Esophagus muscularis mucosa (tissue), 4 donors: ENCODE data around the gene ENOX1. TPM values are rescaled to one million over a fixed set of nuclear protein-coding genes. Genes with fewer than 3 reads are reported as not detected.
A peak's percentile ranks its signal among the peaks of the same experiment; 100 is the strongest.

Experiments
- DNase-seq: peaks from one replicate; pipeline ENCODE4 v3.0.0-alpha.2; 2017; ENCODE audit errors: extremely low spot score
- H3K27ac ChIP-seq, 4 donors: fragments of 200-600 bp; sonication (generic); replicated peaks in 1 of 4; 1 replicate in 3 of 4; 2 replicates in 1 of 4; pipeline ENCODE4 v1.5.1; 2016 to 2019; ENCODE audit warnings: mild to moderate bottlenecking in 1 of 4
- H3K27me3 ChIP-seq, 4 donors: fragments of 200-600 bp; sonication (generic); one replicate each; pipeline versions ENCODE4 v1.5.1 to v1.6.0; 2016 to 2019
- H3K36me3 ChIP-seq, 4 donors: fragments of 200-600 bp; sonication (generic); one replicate each; pipeline ENCODE4 v1.5.1; 2016 to 2019
- H3K4me1 ChIP-seq, 4 donors: fragments of 200-600 bp; sonication (generic); one replicate each; pipeline ENCODE4 v1.5.1; 2016 to 2019
- H3K4me3 ChIP-seq, 4 donors: fragments of 200-600 bp; sonication (generic); 1 replicate in 2 of 4; 2 replicates in 2 of 4; pipeline ENCODE4 v1.5.1; 2016 to 2019; ENCODE audit warnings: mild to moderate bottlenecking in 4 of 4, moderate library complexity in 1 of 4
- H3K9me3 ChIP-seq, 4 donors: fragments of 200-600 bp; sonication (generic); 1 replicate in 3 of 4; 2 replicates in 1 of 4; pipeline ENCODE4 v1.5.1; 2016 to 2019
- EP300 ChIP-seq: sonication (generic); formaldehyde crosslinking; IDR thresholded peaks from one replicate; pipeline ENCODE4 v1.6.1; 2017; ENCODE audit warnings: antibody characterized with exemption
- POLR2A ChIP-seq: fragments of 450-650 bp; IDR thresholded peaks from one replicate; pipeline ENCODE4 v1.6.1; 2017; ENCODE audit warnings: antibody characterized with exemption, moderate library complexity, mild to moderate bottlenecking, low read depth
- POLR2AphosphoS5 ChIP-seq, 2 donors: sonication (generic); formaldehyde crosslinking; IDR thresholded peaks; one replicate each; pipeline ENCODE4 v1.6.1; 2017; ENCODE audit warnings: antibody characterized with exemption in 2 of 2
- WGBS: methylation state at CpG from one replicate; pipeline ENCODE4 v1.1.5; 2018; 5-methylcytosine and 5-hydroxymethylcytosine counted together
- intact Hi-C: fragments of 100-400 bp; cut with DNase I; formaldehyde crosslinking; loops from one replicate; pipeline ENCODE4 v1.15.1; 2023
- total RNA-seq, 4 donors: library from RNA; depleted of rRNA; stranded (reverse); fragments of >200 nt; gene quantifications; one replicate each; pipeline versions ENCODE4 v1.1.0 to v1.2.1, GENCODE V29; 2016
- TF ChIP-seq, protein P1 (sequence below), 3 experiments: fragments of 200-600 bp in 2 of 3; fragments of 450-650 bp in 1 of 3; sonication (generic) in 2 of 3; IDR thresholded peaks; one replicate each; pipeline ENCODE4 v1.5.1; 2017 to 2019; ENCODE audit warnings: antibody characterized with exemption in 3 of 3, mild to moderate bottlenecking in 2 of 3, moderate library complexity in 1 of 3

Gene ENOX1
- total RNA-seq, 4 donors from 2014 or later: 9.3 to 14.1 (median 12.4) TPM

DNA sequence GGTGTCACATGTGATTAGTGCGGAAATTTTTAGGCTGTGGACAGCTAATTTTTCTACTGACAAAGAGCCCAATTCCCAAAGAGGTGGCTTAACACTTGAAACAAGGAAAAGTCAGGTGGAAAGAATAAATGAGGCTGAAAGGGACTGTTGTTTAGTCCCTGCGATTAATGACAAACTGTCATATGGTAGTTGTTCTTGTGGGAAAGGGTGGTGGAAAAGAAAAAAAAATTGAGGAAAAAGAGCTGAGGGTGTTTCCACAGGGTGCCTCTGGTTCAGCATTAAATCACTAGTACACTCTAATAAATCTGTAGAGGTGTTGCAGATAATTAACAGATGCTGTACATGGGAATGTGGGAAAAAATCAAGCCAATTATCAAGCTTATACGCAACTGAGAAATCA, 462.6 kb downstream of the ENOX1 start:
- no peak overlapping the region for H3K4me3 ChIP-seq
- peaks cover 0 to 40% (median 30%) of the 10 kb centered on the region in 4 donors for H3K4me1 ChIP-seq
- WGBS: 63% methylated on average over 3 of the region's 3 CpGs
- H3K27me3 ChIP-seq: no peaks in the 10 kb centered on the region
- no peak for DNase-seq
- peaks cover 0 to 16% (median 2%) of the 10 kb centered on the region in 4 donors for H3K36me3 ChIP-seq
- TF ChIP-seq POLR2AphosphoS5 (IDR thresholded peaks at IDR 0.05) (no peak), POLR2A (no peak), EP300 (no peak)
- intact Hi-C loops: no loop called here
- H3K9me3 ChIP-seq: no peaks in the 10 kb centered on the region
- H3K27ac ChIP-seq: no peak overlapping the region

DNA sequence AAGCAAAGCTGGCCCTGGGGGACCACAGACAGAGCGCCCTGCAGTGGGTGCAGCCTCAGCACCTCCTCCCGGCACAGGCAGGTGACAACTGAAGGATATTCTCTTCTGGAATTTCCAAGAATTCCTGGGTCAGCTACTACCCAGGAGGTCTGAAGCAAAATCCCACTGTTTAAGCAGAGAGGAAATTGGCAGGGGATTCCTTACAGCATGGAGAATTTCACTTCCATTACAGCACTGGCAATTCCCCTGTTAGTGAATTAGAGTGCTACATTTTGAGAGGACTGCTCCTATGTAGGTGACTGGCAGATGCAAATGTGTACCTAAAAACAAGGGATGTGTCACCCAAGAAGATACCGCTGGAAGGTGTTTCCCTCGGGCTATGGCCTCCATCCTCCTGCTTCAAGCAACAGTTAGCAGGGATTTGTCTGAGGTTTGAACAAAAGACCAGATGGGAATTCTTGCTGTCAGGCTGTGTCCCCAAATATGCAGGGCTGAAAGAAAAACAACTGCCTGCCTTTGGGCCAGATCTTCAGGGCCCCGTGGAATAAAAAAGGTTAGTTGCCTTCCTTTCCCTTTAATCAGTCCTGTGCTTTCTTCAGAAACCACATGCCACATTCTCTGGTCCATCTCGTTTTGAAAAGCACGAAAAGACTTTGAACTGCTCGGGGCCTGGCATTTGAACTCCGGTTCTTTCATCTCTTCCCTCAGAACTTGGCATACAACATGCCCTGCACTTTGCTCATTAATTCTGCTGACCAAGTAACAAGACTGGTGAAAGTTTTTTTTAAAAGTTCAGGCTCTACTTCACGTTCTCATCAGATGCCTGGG, 466.9 kb downstream of the ENOX1 start:
- H3K27me3 ChIP-seq: no peaks in the 10 kb centered on the region
- peaks cover 11 to 37% (median 29%) of the 10 kb centered on the region in 4 donors for H3K4me1 ChIP-seq
- H3K4me3 ChIP-seq: no peak overlapping the region
- TF ChIP-seq POLR2A (no peak), POLR2AphosphoS5 (IDR thresholded peaks at IDR 0.05) (no peak), EP300 (no peak)
- TF ChIP-seq, protein P1, sequence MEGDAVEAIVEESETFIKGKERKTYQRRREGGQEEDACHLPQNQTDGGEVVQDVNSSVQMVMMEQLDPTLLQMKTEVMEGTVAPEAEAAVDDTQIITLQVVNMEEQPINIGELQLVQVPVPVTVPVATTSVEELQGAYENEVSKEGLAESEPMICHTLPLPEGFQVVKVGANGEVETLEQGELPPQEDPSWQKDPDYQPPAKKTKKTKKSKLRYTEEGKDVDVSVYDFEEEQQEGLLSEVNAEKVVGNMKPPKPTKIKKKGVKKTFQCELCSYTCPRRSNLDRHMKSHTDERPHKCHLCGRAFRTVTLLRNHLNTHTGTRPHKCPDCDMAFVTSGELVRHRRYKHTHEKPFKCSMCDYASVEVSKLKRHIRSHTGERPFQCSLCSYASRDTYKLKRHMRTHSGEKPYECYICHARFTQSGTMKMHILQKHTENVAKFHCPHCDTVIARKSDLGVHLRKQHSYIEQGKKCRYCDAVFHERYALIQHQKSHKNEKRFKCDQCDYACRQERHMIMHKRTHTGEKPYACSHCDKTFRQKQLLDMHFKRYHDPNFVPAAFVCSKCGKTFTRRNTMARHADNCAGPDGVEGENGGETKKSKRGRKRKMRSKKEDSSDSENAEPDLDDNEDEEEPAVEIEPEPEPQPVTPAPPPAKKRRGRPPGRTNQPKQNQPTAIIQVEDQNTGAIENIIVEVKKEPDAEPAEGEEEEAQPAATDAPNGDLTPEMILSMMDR (IDR thresholded peaks at IDR 0.05): no peak
- intact Hi-C loops: no loop called here
- WGBS: 70% methylated on average over 10 of the region's 10 CpGs
- DNase-seq: no peak
- H3K27ac ChIP-seq: peak overlapping the region; percentile 5 to 69 (median 64)
- no peaks in the 10 kb centered on the region for H3K9me3 ChIP-seq
- peaks cover 0 to 16% (median 2%) of the 10 kb centered on the region in 4 donors for H3K36me3 ChIP-seq

DNA sequence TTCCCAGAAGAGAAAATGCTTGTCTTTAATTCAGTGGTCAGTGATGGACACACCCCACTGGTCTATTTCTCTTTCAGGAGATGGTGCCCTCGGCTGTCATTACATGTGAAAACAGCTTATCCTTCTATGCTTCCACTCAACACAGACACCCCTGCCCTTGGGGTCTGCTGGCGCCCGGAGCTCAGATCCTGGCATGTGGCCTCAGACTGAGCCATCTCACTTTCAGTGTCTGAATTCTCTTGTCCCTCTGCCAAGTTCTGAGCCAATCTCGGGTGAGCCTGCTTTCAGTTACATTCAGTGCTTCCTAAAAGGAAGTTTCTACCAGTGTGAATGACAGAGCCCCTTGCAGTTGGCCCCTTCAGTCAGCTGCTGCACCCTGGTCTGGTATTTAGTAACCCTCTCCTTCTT, 469.8 kb downstream of the ENOX1 start:
- Histone ChIP-seq H3K9me3 (no peaks in the 10 kb centered on the region), H3K36me3 (peaks cover 0 to 12% (median 2%) of the 10 kb centered on the region in 4 donors), H3K4me1 (peaks cover 11 to 37% (median 29%) of the 10 kb centered on the region in 4 donors), H3K27me3 (no peaks in the 10 kb centered on the region), H3K27ac (peak overlapping the region; percentile 17 to 70 (median 50)), H3K4me3 (peak overlapping the region; percentile 16 to 41 (median 27))
- DNase-seq: no peak
- intact Hi-C loops: no loop called here
- WGBS: 14% methylated on average over 4 of the region's 4 CpGs
- no peak for TF ChIP-seq POLR2A
- TF ChIP-seq POLR2AphosphoS5 (IDR thresholded peaks at IDR 0.05): no peak
- TF ChIP-seq, protein P1 (IDR thresholded peaks at IDR 0.05): no peak
- TF ChIP-seq EP300: no peak

DNA sequence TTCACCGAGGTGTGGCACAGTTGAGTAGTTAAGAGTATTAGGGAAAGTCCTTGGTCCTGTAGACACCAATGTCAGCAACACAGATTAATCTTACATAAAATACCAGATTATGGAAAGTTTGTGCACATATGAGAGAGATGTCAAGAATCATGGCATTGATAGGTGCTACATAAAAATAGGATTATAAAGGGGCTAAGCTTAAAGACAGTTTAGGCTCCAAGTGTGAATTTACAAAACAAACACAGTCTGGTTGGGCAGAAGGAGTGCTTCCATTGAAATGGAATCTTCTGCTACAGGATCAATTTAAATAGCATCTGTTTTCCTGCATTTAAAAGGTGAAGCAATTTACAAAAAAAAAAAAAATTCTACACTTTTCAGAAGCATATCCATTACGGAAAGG, 470.5 kb downstream of the ENOX1 start:
- Histone ChIP-seq H3K27ac (peak overlapping the region in 1 of 4 donors; percentile 70), H3K9me3 (no peaks in the 10 kb centered on the region), H3K27me3 (no peaks in the 10 kb centered on the region), H3K4me1 (peaks cover 11 to 37% (median 29%) of the 10 kb centered on the region in 4 donors), H3K4me3 (no peak overlapping the region), H3K36me3 (peaks cover 0 to 5% (median 0%) of the 10 kb centered on the region in 4 donors)
- WGBS: 60% methylated on average over 2 of the region's 2 CpGs
- intact Hi-C loops: no loop called here
- TF ChIP-seq EP300 (no peak), POLR2A (no peak), POLR2AphosphoS5 (IDR thresholded peaks at IDR 0.05) (no peak)
- TF ChIP-seq, protein P1 (IDR thresholded peaks at IDR 0.05): no peak
- DNase-seq: no peak

DNA sequence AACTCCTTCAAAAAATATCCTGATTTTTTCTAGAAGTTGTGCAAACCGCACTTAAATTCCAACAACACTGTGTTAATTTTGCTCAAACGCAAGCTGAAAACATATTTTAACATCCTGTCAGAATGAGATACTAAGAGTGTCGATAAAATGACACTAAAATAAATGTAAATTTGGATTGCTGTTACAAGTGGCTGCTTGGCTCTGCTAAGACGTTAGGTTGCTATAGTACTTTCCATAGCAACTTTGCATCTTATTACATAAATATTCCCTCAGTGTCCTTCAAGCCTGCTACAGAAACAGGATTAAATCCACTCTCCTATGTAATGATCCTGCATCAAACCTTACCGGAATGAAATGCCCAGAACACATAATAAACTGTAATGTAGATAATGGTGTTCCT, 471.2 kb downstream of the ENOX1 start:
- WGBS: 68% methylated on average over 5 of the region's 5 CpGs
- H3K9me3 ChIP-seq: no peaks in the 10 kb centered on the region
- intact Hi-C loops: no loop called here
- H3K27ac ChIP-seq: no peak overlapping the region
- DNase-seq: no peak
- no peak overlapping the region for H3K4me3 ChIP-seq
- peaks cover 11 to 33% (median 29%) of the 10 kb centered on the region in 4 donors for H3K4me1 ChIP-seq
- TF ChIP-seq POLR2AphosphoS5 (IDR thresholded peaks at IDR 0.05): no peak
- TF ChIP-seq, protein P1 (IDR thresholded peaks at IDR 0.05): no peak
- TF ChIP-seq EP300: no peak
- no peak for TF ChIP-seq POLR2A
- no peaks in the 10 kb centered on the region for H3K27me3 ChIP-seq
- H3K36me3 ChIP-seq: peaks cover 0 to 5% (median 0%) of the 10 kb centered on the region in 4 donors
